HepG2 (cell line): ENCODE data around the gene CCL17. TPM values are rescaled to one million over a fixed set of nuclear protein-coding genes. Genes with fewer than 3 reads are reported as not detected.

Experiments
- CBX2 ChIP-seq, 2 experiments: fragments of 200-600 bp in 1 of 2; sonication (generic); formaldehyde crosslinking in 1 of 2; IDR thresholded peaks; 2 replicates each; pipeline versions ENCODE4 v1.7.0 to v1.8.1; 2018 to 2022; ENCODE audit warnings: low read depth in 2 of 2, low read length in 1 of 2, mild to moderate bottlenecking in 1 of 2, missing genetic modification reagents in 1 of 2
- CHD4 ChIP-seq: fragments of 200-600 bp; sonication (generic); IDR thresholded peaks from 2 replicates; pipeline ENCODE4 v1.7.0; 2017; ENCODE audit warnings: mild to moderate bottlenecking, low read length, borderline replicate concordance
- ELK4 ChIP-seq: sonication (generic); formaldehyde crosslinking; IDR thresholded peaks from 2 replicates; pipeline ENCODE4 v1.9.0; 2021; ENCODE audit warnings: missing genetic modification reagents, borderline replicate concordance
- FOSL1 ChIP-seq: sonication (generic); formaldehyde crosslinking; IDR thresholded peaks from 2 replicates; pipeline ENCODE4 v1.9.0; 2021; ENCODE audit warnings: missing genetic modification reagents, borderline replicate concordance
- FUBP1 ChIP-seq: sonication (generic); formaldehyde crosslinking; IDR thresholded peaks from 2 replicates; pipeline ENCODE4 v1.5.1; 2020; ENCODE audit warnings: missing genetic modification reagents, mild to moderate bottlenecking, borderline replicate concordance
- GLMP ChIP-seq: sonication (generic); formaldehyde crosslinking; IDR thresholded peaks from 2 replicates; pipeline ENCODE4 v1.9.0; 2021; ENCODE audit warnings: missing genetic modification reagents, mild to moderate bottlenecking, borderline replicate concordance
- HIC2 ChIP-seq: sonication (generic); formaldehyde crosslinking; IDR thresholded peaks from 2 replicates; pipeline ENCODE4 v1.9.0; 2022; ENCODE audit warnings: low read depth, missing genetic modification reagents
- HMG20A ChIP-seq: IDR thresholded peaks from 2 replicates; pipeline ENCODE4 v1.6.1; 2016; ENCODE audit warnings: borderline replicate concordance
- KLF15 ChIP-seq: sonication (generic); formaldehyde crosslinking; IDR thresholded peaks from 2 replicates; pipeline ENCODE4 v1.8.1; 2023; ENCODE audit warnings: borderline replicate concordance, mild to moderate bottlenecking, inconsistent platforms, missing genetic modification reagents, mixed read lengths
- MAF1 ChIP-seq: sonication (generic); formaldehyde crosslinking; IDR thresholded peaks from 2 replicates; pipeline ENCODE4 v1.5.0; 2020; ENCODE audit warnings: missing genetic modification reagents, borderline replicate concordance
- MBNL3 ChIP-seq: fragments of 250-450 bp; sonication (Bioruptor Pico); conservative IDR thresholded peaks from 2 replicates; pipeline ENCODE4 v1.8.0; 2022; ENCODE audit warnings: mild to moderate bottlenecking, inconsistent platforms
- NCOA1 ChIP-seq: sonication (generic); formaldehyde crosslinking; IDR thresholded peaks from 2 replicates; pipeline ENCODE4 v1.9.0; 2021; ENCODE audit warnings: missing genetic modification reagents
- PHF21A ChIP-seq: sonication (generic); formaldehyde crosslinking; IDR thresholded peaks from 2 replicates; pipeline ENCODE4 v1.5.0; 2020; ENCODE audit warnings: mild to moderate bottlenecking, missing genetic modification reagents
- RARG ChIP-seq: sonication (generic); formaldehyde crosslinking; IDR thresholded peaks from 2 replicates; pipeline ENCODE4 v1.4.0; 2020; ENCODE audit warnings: low read depth, mild to moderate bottlenecking, missing genetic modification reagents
- RELA ChIP-seq: sonication (generic); formaldehyde crosslinking; IDR thresholded peaks from 2 replicates; pipeline ENCODE4 v1.4.0; 2020; ENCODE audit warnings: missing genetic modification reagents
- SMYD3 ChIP-seq: sonication (generic); formaldehyde crosslinking; IDR thresholded peaks from 2 replicates; pipeline ENCODE4 v1.8.1; 2023; ENCODE audit warnings: mild to moderate bottlenecking, missing genetic modification reagents
- TEAD2 ChIP-seq: sonication (generic); formaldehyde crosslinking; IDR thresholded peaks from 2 replicates; pipeline ENCODE4 v1.9.0; 2021; ENCODE audit warnings: missing genetic modification reagents
- ZBTB20 ChIP-seq: sonication (generic); formaldehyde crosslinking; IDR thresholded peaks from 2 replicates; pipeline ENCODE4 v1.8.1; 2023; ENCODE audit warnings: missing genetic modification reagents, low read depth, mild to moderate bottlenecking, borderline replicate concordance
- ZBTB42 ChIP-seq: sonication (generic); formaldehyde crosslinking; IDR thresholded peaks from 2 replicates; pipeline ENCODE4 v1.5.0; 2020; ENCODE audit warnings: mild to moderate bottlenecking, missing genetic modification reagents
- ZFAT ChIP-seq: sonication (generic); formaldehyde crosslinking; conservative IDR thresholded peaks from 2 replicates; pipeline ENCODE4 v1.8.1; 2023; ENCODE audit warnings: missing genetic modification reagents, inconsistent platforms
- ZNF10 ChIP-seq: sonication (generic); formaldehyde crosslinking; IDR thresholded peaks from 2 replicates; pipeline ENCODE4 v1.4.0; 2020; ENCODE audit warnings: mild to moderate bottlenecking, low read depth, missing genetic modification reagents, borderline replicate concordance
- ZNF761 ChIP-seq: sonication (generic); formaldehyde crosslinking; conservative IDR thresholded peaks from 2 replicates; pipeline ENCODE4 v1.4.0; 2020; ENCODE audit warnings: mild to moderate bottlenecking, missing genetic modification reagents
- ZNF839 ChIP-seq: sonication (generic); formaldehyde crosslinking; IDR thresholded peaks from 2 replicates; pipeline ENCODE4 v1.4.0; 2020; ENCODE audit warnings: missing genetic modification reagents, mild to moderate bottlenecking, borderline replicate concordance
- polyA plus RNA-seq, 8 experiments: library from polyadenylated mRNA; depleted of rRNA in 3 of 8; stranded (reverse) in 7 of 8; unstranded in 1 of 8; fragments of >200 nt; fragmentation: Illumina TruSeq in 4 of 8; extraction: Trizol in 4 of 8; gene quantifications; 2 replicates each; pipeline versions ENCODE4 v1.2.1 to v1.2.3, GENCODE V29; 2011 to 2016; ENCODE audit warnings: low read depth in 4 of 8, missing spikeins in 1 of 8, mixed read lengths in 1 of 8; ENCODE audit not compliant: insufficient read depth in 1 of 8
- total RNA-seq, 5 experiments: library from RNA; depleted of rRNA; stranded (reverse); fragments of >200 nt; fragmentation: Illumina TruSeq; extraction: Trizol; gene quantifications; 2 replicates each; pipeline ENCODE4 v1.2.3, GENCODE V29; 2016; ENCODE audit warnings: low read depth in 1 of 5

Gene CCL17
- total and polyA plus RNA-seq, 2 of the 13 experiments (the other 11 are each of a cell fraction or from before 2014, with no cell fraction given), result not detected

DNA sequence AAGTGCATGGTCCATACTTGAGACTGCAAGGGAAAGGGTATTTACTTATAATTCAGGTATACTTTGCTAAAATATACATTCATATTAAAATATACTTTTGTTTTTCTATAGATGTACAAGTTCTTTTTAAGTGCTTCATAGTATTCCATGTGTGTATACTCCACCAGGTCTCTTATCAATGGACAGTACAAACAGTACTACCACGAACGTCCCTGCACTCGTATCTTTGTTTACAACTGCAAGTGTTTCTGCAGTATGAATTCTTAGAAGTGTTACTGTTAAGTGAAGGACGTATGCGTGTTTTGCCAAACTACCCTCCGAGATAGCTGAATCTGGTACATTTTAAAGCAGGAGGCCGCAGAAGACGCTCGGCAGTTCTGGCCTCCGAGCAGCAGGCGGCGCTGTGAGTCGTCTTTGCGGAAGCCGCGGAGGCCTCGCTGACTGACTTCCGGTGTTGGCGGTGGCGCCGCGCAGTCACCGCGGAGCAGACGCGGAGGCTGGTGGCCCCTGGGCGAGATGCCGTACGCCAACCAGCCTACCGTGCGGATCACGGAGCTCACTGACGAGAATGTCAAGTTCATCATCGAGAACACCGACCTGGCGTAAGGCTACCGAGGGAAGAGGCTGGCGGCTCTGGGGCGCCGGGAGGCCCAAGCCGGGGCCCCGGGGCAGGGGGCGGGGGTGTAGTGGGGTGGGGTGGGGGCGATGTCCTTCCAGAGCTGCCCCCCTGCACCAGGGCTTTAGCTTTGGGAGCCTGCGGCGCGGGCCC lies 57.8 kb downstream of the CCL17 start, which contains the start of gene POLR2C (continued):
- TF ChIP-seq NCOA1 (CRISPR knock-in tag), result no peak
- peak; percentile 29; the same call in 1 of the 2 replicates for TF ChIP-seq FOSL1 (CRISPR knock-in tag)
- TF ChIP-seq ZBTB20 (CRISPR knock-in tag), result no peak
- no peak for TF ChIP-seq TEAD2 (CRISPR knock-in tag)
- TF ChIP-seq ELK4 (CRISPR knock-in tag), result peak; percentile 49; the same call in 1 of the 2 replicates
- TF ChIP-seq ZNF761 (CRISPR knock-in tag), result peak; percentile 82; the same call in 1 of the 2 replicates
- no peak for TF ChIP-seq GLMP (CRISPR knock-in tag)
- 0 out of 2 replicates have a peak, but pooled peaks have one; percentile 85 for TF ChIP-seq ZNF10 (CRISPR knock-in tag)
- no peak for TF ChIP-seq PHF21A (CRISPR knock-in tag)
- peak; percentile 26; the same call in 1 of the 2 replicates for TF ChIP-seq HMG20A
- no peak for TF ChIP-seq ZFAT (CRISPR knock-in tag)
- peak; percentile 92 for TF ChIP-seq MAF1
- no peak for TF ChIP-seq HIC2 (CRISPR knock-in tag)
- no peak for TF ChIP-seq CBX2 (IDR thresholded peaks at IDR 0.05; ENCODE audit: low read depth, low read length)
- no peak for TF ChIP-seq CBX2 (CRISPR knock-in tag; IDR thresholded peaks at IDR 0.05; ENCODE audit: low read depth)
- TF ChIP-seq MBNL3 (CRISPR knock-in tag), result no peak
- no peak for TF ChIP-seq FUBP1 (CRISPR knock-in tag)
- no peak for TF ChIP-seq SMYD3 (CRISPR knock-in tag)
- TF ChIP-seq ZNF839, result peak; percentile 88; the same call in 1 of the 2 replicates
- no peak for TF ChIP-seq ZBTB42 (CRISPR knock-in tag)
- no peak for TF ChIP-seq CHD4
- no peak for TF ChIP-seq RARG
- TF ChIP-seq RELA, result 0 out of 2 replicates have a peak, but pooled peaks have one; percentile 72
- TF ChIP-seq KLF15 (CRISPR knock-in tag), result no peak; the same call in 1 of the 2 replicates
